Glomerular endothelial cell (primary cell): ENCODE measurements around the gene TPST1. TPM values are rescaled to one million over a fixed set of nuclear protein-coding genes. Genes with fewer than 3 reads are reported as not detected.
"Not testable (repeated sequence)": the region's sequence is repeated elsewhere in the genome, so short reads cannot be mapped to it uniquely, and the experiment has no call there.

ENCODE experiments used
- DNase-seq: peaks from one replicate; pipeline ENCODE4 v3.0.0-alpha.2; 2011; ENCODE audit warnings: low read depth, low spot score; ENCODE audit errors: extremely low read depth
- total RNA-seq: library from RNA; depleted of rRNA; stranded (reverse); fragments of >200 nt; gene quantifications from 2 replicates; pipeline ENCODE4 v1.2.3, GENCODE V29; 2015

TPST1 gene
- total RNA-seq, 1 donor from 2014 or later: 20.7 TPM

DNA sequence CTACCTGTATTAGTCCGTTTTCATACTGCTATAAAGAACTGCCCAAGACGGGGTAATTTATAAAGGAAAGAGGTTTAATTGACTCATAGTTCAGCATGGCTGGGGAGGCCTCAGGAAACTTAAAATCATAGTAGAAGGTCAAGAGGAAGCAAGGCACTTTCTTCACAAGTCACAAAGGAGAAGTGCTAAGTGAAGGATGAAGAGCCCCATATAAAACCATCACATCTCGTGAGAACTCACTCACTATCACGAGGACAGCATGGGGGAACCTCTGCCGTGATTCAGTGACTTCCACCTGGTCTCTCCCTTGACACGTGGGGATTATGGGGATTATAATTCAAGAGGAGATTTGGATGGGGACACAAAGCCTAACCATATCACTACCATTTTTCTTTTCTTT, 119.9 kb downstream of the TPST1 start:
- not testable (repeated sequence) for DNase-seq

GRCh38 chr7:66326501-66327215, 121.5 kb downstream of the TPST1 start:
- no peak for DNase-seq

DNA sequence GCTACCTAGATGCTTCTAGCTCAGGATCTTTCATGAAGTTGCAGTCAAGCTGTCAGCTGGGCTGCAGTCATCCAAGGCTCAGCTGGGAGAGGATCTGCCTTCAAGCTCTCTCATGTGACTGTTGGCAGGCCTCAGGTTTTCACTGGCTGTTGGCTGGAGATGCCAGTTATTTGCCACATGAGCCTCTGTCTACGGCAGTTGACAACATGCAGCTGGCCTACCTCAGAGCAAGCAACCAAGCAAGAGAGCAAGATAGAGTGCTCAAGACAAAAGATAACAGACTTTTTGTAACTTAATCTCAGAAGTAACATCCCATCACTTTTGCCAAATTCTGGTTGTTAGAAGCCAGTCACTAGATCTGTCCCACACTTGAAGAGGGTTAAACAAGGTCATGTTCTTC, 125.8 kb downstream of the TPST1 start:
- no peak for DNase-seq

- no peak for DNase-seq
Measured at GRCh38 chr7:66331883-66332282, 126.7 kb downstream of the TPST1 start.

- no peak for DNase-seq
Measured at GRCh38 chr7:66333443-66333842, 128.3 kb downstream of the TPST1 start.

DNA sequence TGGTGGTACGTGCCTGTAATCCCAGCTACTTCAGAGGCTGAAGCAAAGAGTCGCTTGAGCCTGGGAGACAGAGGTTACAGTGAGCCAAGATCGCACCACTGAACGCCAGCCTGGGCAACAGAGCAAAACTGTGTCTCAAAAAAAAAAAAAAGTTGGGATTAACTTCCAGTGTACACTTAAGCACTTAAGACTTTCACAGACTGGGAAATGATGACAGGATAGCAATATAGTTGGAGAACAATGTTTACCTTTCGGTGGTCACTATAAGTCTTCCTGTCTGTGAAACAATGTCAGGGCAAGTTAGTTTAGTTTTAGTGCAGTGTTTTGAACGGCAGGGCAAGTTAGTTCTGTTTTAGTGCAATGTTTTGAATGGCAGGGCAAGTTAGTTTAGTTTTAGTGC, 130.2 kb downstream of the TPST1 start:
- no peak for DNase-seq

GRCh38 chr7:66336760-66337159, 131.6 kb downstream of the TPST1 start:
- DNase-seq: no peak

DNA sequence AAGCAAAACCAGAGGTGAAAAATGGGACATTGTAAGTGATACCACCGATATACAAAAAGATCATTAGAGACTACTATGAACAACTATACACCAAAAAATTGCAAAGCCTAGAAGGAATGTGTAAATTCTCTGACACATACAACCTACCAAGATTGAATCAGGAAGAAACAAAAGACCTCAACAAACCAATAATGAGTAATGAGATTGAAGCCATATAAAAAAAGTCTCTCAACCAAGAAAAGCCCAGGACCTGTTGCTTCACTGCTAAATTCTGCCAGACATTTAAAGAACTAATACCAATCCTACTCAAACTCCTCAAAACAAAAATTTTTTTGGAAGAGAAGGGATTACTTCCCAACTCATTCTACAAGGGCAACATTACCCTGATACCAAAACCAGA, 134.0 kb downstream of the TPST1 start:
- DNase-seq: no peak

DNA sequence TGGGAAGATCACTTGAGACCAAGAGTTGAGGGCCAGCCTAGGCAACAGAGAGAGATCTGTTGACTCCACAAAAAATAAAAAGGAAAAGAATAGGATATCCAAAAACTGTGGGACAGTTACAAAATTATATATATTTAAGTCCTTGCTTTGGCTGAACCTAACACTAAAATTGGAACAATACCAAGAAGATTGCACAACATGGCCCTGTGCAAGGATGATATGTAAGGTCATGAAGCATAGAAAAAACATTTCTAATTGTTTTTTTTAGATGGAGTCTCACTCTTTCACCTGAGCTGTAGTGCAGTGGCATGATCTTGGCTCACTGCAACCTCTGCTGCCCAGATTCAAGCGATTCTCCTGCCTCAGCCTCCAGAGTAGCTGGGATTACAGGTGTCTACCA, 139.0 kb downstream of the TPST1 start:
- no peak for DNase-seq

DNA sequence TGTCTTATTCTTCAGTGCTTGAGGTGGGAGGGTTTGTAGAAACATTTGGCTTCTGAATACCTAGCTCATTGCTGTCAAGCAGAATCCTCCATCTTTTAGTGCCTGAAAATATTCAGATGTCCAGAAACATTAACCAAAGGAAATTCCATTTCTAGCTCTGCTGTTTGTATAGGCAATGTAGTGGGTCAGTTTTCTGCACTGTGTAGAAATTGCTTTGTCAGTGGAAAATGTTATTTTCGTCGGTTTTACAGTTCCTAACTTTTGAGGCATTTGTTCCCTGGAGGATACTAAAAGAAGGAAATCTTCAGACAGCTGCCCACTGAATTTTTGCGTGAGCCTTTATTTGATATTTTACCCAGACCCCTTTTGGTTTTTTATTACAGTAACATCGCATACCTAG, 143.4 kb downstream of the TPST1 start:
- no peak for DNase-seq

GRCh38 chr7:66348959-66349358, 143.8 kb downstream of the TPST1 start:
- DNase-seq: no peak

DNA sequence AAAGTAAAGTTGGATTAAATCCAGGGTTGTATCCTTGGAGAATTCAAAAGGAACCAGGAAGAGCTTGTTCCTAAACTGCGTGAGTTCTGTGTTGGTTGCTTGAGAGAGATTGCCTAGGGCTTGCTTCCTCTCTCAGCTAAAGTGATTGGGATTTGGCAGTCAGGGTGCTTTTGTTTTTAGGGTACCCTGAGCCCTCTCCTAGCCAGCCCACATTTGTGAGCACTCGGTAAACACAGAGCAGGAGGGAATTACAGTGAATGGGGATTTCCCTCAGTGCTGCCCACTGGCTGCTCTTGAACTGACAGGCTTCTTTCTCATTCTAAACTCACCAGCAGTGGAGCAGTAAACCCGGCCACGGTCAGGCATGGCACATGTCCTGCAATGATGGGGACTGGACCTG, 146.9 kb downstream of the TPST1 start:
- no peak for DNase-seq

GRCh38 chr7:66353547-66353946, 148.4 kb downstream of the TPST1 start:
- DNase-seq: no peak

- no peak for DNase-seq
Measured at GRCh38 chr7:66355756-66356155, 150.6 kb downstream of the TPST1 start.

DNA sequence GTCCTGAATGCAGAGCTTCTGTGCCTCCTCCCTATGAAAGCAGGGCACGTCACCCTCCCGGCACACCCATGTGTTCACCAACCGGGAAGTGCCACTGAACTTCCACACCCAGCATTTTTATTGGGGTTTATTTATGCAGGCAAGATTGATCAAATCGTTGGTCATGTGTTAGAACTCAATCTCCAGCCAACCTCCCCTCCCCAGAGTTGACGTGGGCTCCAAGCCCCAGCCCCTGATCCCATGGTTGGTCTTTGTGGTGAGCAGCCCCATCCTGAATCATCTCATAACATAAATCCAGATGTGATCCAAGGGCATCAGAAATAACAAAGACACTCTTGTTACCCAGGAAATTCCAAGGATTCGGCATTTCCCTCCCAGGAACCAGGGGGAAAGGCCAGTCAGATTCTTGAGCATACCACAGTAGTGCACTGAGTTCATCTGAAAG, 151.2 kb downstream of the TPST1 start:
- no peak for DNase-seq

- DNase-seq: no peak
Measured at GRCh38 chr7:66357087-66357486, 152.0 kb downstream of the TPST1 start.

DNA sequence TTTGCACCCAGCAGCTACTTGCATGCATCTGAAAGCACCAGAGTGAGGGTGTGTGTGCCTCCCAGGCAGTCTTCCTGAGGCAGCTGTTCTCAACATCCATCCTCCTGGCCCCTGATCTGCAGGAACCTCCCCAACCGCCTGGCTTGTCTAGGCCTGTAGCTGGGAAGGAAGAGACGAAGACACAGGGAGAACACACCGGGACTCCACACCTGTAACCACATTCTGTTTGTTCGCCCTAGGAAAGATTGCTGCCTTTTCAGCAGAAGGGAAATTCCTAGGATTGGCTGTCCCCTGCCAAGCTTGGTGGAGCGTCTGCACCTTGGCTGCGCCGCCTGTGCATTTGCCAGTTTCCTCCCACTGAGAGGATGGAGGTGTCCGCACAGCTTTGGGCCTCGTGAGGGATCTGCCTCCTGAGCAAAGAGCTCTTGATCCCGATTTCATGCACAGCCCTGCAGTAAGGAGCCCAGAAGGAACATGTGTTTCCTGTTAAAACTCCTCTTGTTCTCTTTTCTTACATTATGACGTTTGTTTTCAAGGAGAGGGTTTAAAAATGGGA, 154.6 kb downstream of the TPST1 start:
- no peak for DNase-seq

DNA sequence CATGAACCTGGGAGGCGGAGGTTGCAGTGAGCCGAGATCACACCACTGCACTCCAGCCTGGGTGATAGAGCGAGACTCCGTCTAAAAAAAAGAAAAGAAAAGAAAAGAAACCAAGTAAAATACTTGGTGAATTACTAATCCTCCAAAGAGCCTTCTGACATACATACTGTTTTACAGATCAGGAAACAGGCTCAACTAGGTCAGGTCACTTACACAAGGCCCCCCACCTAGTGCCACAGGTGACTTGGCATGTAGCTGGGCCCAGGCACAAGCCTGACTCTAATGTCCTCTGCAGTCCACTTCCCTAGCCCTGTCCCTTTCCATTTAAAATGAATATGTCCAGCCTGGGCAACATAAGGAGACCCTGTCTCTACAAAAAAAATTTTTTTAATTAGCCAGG, 157.0 kb downstream of the TPST1 start:
- no peak for DNase-seq

GRCh38 chr7:66363635-66364034, 158.5 kb downstream of the TPST1 start:
- no peak for DNase-seq

DNA sequence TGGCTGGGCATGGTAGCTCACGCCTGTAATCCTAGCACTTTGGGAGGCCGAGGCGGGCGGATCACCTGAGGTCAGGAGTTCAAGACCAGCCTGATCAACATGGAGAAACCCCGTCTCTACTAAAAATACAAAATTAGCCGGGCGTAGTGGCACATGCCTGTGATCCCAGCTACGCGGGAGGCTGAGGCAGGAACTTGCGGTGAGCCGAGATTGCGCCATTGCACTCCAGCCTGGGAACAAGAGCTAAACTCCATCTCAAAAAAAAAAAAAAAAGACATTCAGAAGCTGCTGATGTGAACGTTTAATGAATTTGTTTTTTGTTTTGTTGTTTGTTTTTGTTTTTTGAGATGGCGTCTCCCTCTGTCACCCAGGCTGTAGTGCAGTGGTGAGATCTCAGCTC, 159.9 kb downstream of the TPST1 start:
- not testable (repeated sequence) for DNase-seq

- no peak for DNase-seq
Measured at GRCh38 chr7:66371096-66371824, 166.1 kb downstream of the TPST1 start.
